DOHH2 (cell line): Measurements from ENCODE around the gene ANKRD6.

ENCODE experiments used
- H3F3A ChIP-seq: fragments of 200-600 bp; sonication (generic), shearing (Covaris generic); 2 replicates; pipeline ENCODE4 v1.6.0; 2016; ENCODE audit warnings: antibody characterized with exemption, mild to moderate bottlenecking; ENCODE audit not compliant: control insufficient read depth, insufficient read depth
- H3K27ac ChIP-seq: fragments of 200-600 bp; sonication (generic); 2 replicates; pipeline ENCODE4 v1.5.1; 2014; ENCODE audit warnings: low read depth, mild to moderate bottlenecking, low read length, moderate library complexity
- H3K27me3 ChIP-seq: fragments of 200-600 bp; sonication (generic); 2 replicates; pipeline ENCODE4 v1.6.1; 2014; ENCODE audit warnings: mild to moderate bottlenecking, low read length, mixed read lengths; ENCODE audit not compliant: control insufficient read depth
- H3K36me3 ChIP-seq: fragments of 200-600 bp; sonication (generic); 2 replicates; pipeline ENCODE4 v1.6.1; 2014; ENCODE audit warnings: mild to moderate bottlenecking, low read length, moderate library complexity, mixed read lengths; ENCODE audit not compliant: control insufficient read depth
- H3K4me1 ChIP-seq: fragments of 200-600 bp; sonication (generic); 2 replicates; pipeline ENCODE4 v1.6.1; 2014; ENCODE audit warnings: mild to moderate bottlenecking, low read length, mixed read lengths; ENCODE audit not compliant: control insufficient read depth
- H3K4me2 ChIP-seq: fragments of 200-600 bp; sonication (generic); 2 replicates; pipeline ENCODE4 v1.6.0; 2014; ENCODE audit warnings: mild to moderate bottlenecking, low read length, moderate library complexity
- H3K4me3 ChIP-seq: fragments of 200-600 bp; sonication (generic); 2 replicates; pipeline ENCODE4 v1.5.1; 2014; ENCODE audit warnings: mild to moderate bottlenecking, low read length, mixed read lengths
- H3K79me2 ChIP-seq: fragments of 200-600 bp; sonication (generic); 2 replicates; pipeline ENCODE4 v1.6.1; 2014; ENCODE audit warnings: mild to moderate bottlenecking, low read length, mixed read lengths; ENCODE audit not compliant: control insufficient read depth
- H3K9me2 ChIP-seq: fragments of 200-600 bp; sonication (generic); replicated peaks from 2 replicates; pipeline ENCODE4 v1.6.1; 2014; ENCODE audit warnings: mild to moderate bottlenecking, low read length, mixed read lengths; ENCODE audit not compliant: control insufficient read depth
- H3K9me3 ChIP-seq: fragments of 200-600 bp; sonication (generic); 2 replicates; pipeline ENCODE4 v1.6.1; 2014; ENCODE audit warnings: antibody characterized with exemption, low read length, mixed read lengths; ENCODE audit not compliant: control insufficient read depth, insufficient read depth
- H4K20me1 ChIP-seq: fragments of 200-600 bp; sonication (generic); 2 replicates; pipeline ENCODE4 v1.6.0; 2014; ENCODE audit warnings: low read depth, mild to moderate bottlenecking, antibody characterized with exemption, low read length, moderate library complexity; ENCODE audit not compliant: control insufficient read depth, insufficient read depth
- EZH2phosphoT487 ChIP-seq: fragments of 200-600 bp; sonication (generic); IDR thresholded peaks from 2 replicates; pipeline ENCODE4 v1.6.1; 2017; ENCODE audit warnings: borderline replicate concordance, mild to moderate bottlenecking, antibody characterized with exemption, low read length, moderate library complexity, mixed read lengths
- TF ChIP-seq, protein P1 (sequence below): fragments of 200-600 bp; sonication (generic); IDR thresholded peaks from one replicate; pipeline ENCODE4 v1.5.1; 2014; ENCODE audit warnings: antibody characterized with exemption, mild to moderate bottlenecking, low read depth, low read length; ENCODE audit not compliant: poor library complexity, severe bottlenecking

Gene ANKRD6

DNA sequence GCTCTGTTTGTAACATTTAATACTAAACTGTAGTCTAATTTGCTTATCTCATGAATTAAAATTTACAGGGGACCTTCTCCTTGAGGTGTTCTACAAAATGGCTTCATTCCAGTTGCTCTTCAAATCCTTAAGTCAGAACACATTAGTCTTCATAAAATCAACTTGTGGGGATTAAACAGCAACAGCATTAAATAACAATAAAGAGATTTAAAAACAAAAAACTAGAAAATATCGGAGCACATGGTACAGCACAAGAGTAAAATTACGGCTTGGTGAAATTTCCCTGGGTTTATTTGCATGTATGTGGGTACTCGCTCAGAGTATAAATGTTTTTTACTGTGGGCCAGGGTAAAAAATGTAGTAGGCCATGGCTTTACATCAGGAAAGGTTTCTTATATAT is 32.9 kb upstream of the ANKRD6 start:
- no peaks in the 10 kb centered on the region for H3K79me2 ChIP-seq
- no peak for TF ChIP-seq EZH2phosphoT487
- TF ChIP-seq, protein P1, sequence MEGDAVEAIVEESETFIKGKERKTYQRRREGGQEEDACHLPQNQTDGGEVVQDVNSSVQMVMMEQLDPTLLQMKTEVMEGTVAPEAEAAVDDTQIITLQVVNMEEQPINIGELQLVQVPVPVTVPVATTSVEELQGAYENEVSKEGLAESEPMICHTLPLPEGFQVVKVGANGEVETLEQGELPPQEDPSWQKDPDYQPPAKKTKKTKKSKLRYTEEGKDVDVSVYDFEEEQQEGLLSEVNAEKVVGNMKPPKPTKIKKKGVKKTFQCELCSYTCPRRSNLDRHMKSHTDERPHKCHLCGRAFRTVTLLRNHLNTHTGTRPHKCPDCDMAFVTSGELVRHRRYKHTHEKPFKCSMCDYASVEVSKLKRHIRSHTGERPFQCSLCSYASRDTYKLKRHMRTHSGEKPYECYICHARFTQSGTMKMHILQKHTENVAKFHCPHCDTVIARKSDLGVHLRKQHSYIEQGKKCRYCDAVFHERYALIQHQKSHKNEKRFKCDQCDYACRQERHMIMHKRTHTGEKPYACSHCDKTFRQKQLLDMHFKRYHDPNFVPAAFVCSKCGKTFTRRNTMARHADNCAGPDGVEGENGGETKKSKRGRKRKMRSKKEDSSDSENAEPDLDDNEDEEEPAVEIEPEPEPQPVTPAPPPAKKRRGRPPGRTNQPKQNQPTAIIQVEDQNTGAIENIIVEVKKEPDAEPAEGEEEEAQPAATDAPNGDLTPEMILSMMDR = no peak

DNA sequence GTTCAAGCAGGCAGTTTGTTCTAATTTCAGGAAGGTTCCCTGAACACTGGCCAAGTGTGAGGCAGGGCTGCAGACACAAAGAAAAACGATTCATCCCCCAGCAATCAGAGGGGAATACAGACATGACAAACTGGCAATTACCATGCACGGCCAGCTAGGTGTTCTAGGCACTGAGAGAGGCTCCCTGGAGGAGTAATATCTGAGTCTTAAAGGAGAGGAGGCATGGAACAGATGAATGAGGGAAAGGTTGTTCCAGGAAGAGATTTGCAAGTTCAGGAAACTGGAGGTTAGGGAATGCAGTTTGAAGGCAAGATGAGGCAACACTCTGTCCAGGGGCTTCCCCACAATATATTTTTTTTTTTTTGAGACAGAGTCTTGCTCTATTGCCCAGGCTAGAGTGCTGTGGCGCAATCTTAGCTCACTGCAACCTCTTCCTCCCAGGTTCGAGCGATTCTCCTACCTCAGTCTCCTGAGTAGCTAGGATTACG is 32.0 kb upstream of the ANKRD6 start:
- H3K9me2 ChIP-seq = no peaks in the 10 kb centered on the region
- no peaks in the 10 kb centered on the region for H3K27me3 ChIP-seq
- TF ChIP-seq EZH2phosphoT487 = no peak
- TF ChIP-seq, protein P1 = no peak
- H4K20me1 ChIP-seq = no peaks in the 10 kb centered on the region
- no peaks in the 10 kb centered on the region for H3K9me3 ChIP-seq
- H3K27ac ChIP-seq = no peak overlapping the region
- no peaks in the 10 kb centered on the region for H3F3A ChIP-seq
- peak overlapping the region; percentile 31; the same call in 1 of the 2 replicates for H3K4me2 ChIP-seq
- H3K4me1 ChIP-seq = peaks cover 18% of the 10 kb centered on the region
- H3K79me2 ChIP-seq = no peaks in the 10 kb centered on the region
- no peak overlapping the region for H3K4me3 ChIP-seq
- H3K36me3 ChIP-seq = no peaks in the 10 kb centered on the region

More for the DNA sequence above, 32.9 kb upstream of the ANKRD6 start:
- Histone ChIP-seq H3K36me3 (no peaks in the 10 kb centered on the region), H4K20me1 (no peaks in the 10 kb centered on the region), H3K4me1 (peaks cover 18% of the 10 kb centered on the region), H3K9me2 (no peaks in the 10 kb centered on the region), H3K4me3 (no peak overlapping the region), H3F3A (no peaks in the 10 kb centered on the region), H3K4me2 (no peak overlapping the region), H3K9me3 (no peaks in the 10 kb centered on the region), H3K27me3 (no peaks in the 10 kb centered on the region), H3K27ac (no peak overlapping the region)

DNA sequence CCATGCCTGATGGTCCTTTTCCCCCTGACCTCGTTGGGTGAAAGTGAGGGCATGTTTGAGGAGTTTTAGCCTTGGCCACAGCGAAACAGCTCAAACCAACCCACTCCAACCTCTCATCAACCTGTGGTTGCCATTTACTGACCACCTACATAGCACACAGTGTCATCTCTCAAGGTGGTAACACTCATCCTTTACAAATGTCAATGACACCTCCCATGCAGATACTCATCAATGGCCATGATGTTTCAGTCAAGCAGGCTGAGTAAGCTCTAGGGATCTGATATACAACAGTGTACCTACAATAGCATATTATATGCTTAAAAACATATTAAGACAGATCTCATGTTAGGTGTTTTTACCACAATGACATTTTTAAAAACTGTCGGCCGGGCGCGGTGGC is 30.2 kb upstream of the ANKRD6 start:
- Histone ChIP-seq H3K4me1 (peaks cover 18% of the 10 kb centered on the region), H3F3A (no peaks in the 10 kb centered on the region), H3K4me3 (no peak overlapping the region), H3K27ac (no peak overlapping the region), H3K27me3 (peaks cover 11% of the 10 kb centered on the region), H3K9me2 (no peaks in the 10 kb centered on the region), H3K9me3 (no peaks in the 10 kb centered on the region), H4K20me1 (no peaks in the 10 kb centered on the region), H3K36me3 (no peaks in the 10 kb centered on the region), H3K4me2 (no peak overlapping the region), H3K79me2 (no peaks in the 10 kb centered on the region)
- TF ChIP-seq EZH2phosphoT487 = no peak
- TF ChIP-seq, protein P1 = no peak
